ENCODE measurements around the gene TCEA2. TPM values are rescaled to one million over a fixed set of nuclear protein-coding genes. Genes with fewer than 3 reads are reported as not detected.

Gene TCEA2
- total RNA-seq, 1 donor from 2014 or later: 38.8 TPM

GRCh38 chr20:64036346-64037198 is 26.4 kb upstream of the TCEA2 start:
- H3K9me3 ChIP-seq: no peaks in the 10 kb centered on the region
- H3K27ac ChIP-seq: no peak overlapping the region
- ATAC-seq (no peak), DNase-seq (no peak)
- H3K36me3 ChIP-seq: peaks cover 34% of the 10 kb centered on the region
- H3K27me3 ChIP-seq (ENCODE audit: low read depth): peaks cover 29% of the 10 kb centered on the region
- TF ChIP-seq CTCF (IDR thresholded peaks at IDR 0.05): no peak
- intact Hi-C loops (cut with DNase I): no loop called here
- H3K4me1 ChIP-seq: peaks cover 43% of the 10 kb centered on the region
- H3K4me3 ChIP-seq: no peak overlapping the region

- no peak for DNase-seq
- Histone ChIP-seq H3K27me3 (ENCODE audit: low read depth) (peaks cover 35% of the 10 kb centered on the region), H3K9me3 (no peaks in the 10 kb centered on the region), H3K4me1 (peaks cover 48% of the 10 kb centered on the region), H3K27ac (no peak overlapping the region), H3K36me3 (peaks cover 28% of the 10 kb centered on the region), H3K4me3 (no peak overlapping the region)
- TF ChIP-seq CTCF (IDR thresholded peaks at IDR 0.05): no peak
- no peak for ATAC-seq
- intact Hi-C loops (cut with DNase I): no loop called here
Measured at GRCh38 chr20:64037199-64037497, 25.9 kb upstream of the TCEA2 start.

- peaks cover 38% of the 10 kb centered on the region for H3K27me3 ChIP-seq (ENCODE audit: low read depth)
- DNase-seq (no peak), ATAC-seq (no peak)
- peak overlapping the region; percentile 66 for H3K4me3 ChIP-seq
- H3K9me3 ChIP-seq: no peaks in the 10 kb centered on the region
- H3K27ac ChIP-seq: peak overlapping the region; percentile 86
- H3K36me3 ChIP-seq: peaks cover 23% of the 10 kb centered on the region
- intact Hi-C loops (cut with DNase I): no loop called here
- TF ChIP-seq CTCF (IDR thresholded peaks at IDR 0.05): no peak
- peaks cover 51% of the 10 kb centered on the region for H3K4me1 ChIP-seq
Measured at GRCh38 chr20:64037498-64038213, 25.3 kb upstream of the TCEA2 start.

GRCh38 chr20:64038224-64038564 is 24.8 kb upstream of the TCEA2 start:
- no peak for TF ChIP-seq CTCF (IDR thresholded peaks at IDR 0.05)
- ATAC-seq: peak; percentile 24 to 36
- Histone ChIP-seq H3K27me3 (ENCODE audit: low read depth) (peaks cover 38% of the 10 kb centered on the region), H3K36me3 (peaks cover 18% of the 10 kb centered on the region), H3K9me3 (no peaks in the 10 kb centered on the region), H3K4me3 (peak overlapping the region; percentile 66), H3K4me1 (peaks cover 51% of the 10 kb centered on the region), H3K27ac (peak overlapping the region; percentile 86)
- intact Hi-C loops (cut with DNase I): no loop called here
- no peak for DNase-seq

- H3K36me3 ChIP-seq: peaks cover 12% of the 10 kb centered on the region
- ATAC-seq (peak; percentile 90 to 93), DNase-seq (peak; percentile 86)
- peaks cover 51% of the 10 kb centered on the region for H3K4me1 ChIP-seq
- TF ChIP-seq CTCF (IDR thresholded peaks at IDR 0.05): peak; percentile 69
- no peaks in the 10 kb centered on the region for H3K9me3 ChIP-seq
- peak overlapping the region; percentile 66 for H3K4me3 ChIP-seq
- H3K27ac ChIP-seq: peak overlapping the region; percentile 86
- intact Hi-C loops (cut with DNase I): no loop called here
- H3K27me3 ChIP-seq (ENCODE audit: low read depth): peaks cover 38% of the 10 kb centered on the region
Measured at GRCh38 chr20:64038565-64039292, 24.3 kb upstream of the TCEA2 start.

All from lower lobe of right lung (tissue), 2 donors.